NCI-H1105 (cell line): ENCODE measurements around the gene A2ML1.
"Not testable (repeated sequence)": the region's sequence is repeated elsewhere in the genome, so short reads cannot be mapped to it uniquely, and the experiment has no call there.

ENCODE experiments used
- DNase-seq: peaks from one replicate; lab custom pipeline; 2025; lab: John Stamatoyannopoulos, UW

A2ML1 gene

DNA sequence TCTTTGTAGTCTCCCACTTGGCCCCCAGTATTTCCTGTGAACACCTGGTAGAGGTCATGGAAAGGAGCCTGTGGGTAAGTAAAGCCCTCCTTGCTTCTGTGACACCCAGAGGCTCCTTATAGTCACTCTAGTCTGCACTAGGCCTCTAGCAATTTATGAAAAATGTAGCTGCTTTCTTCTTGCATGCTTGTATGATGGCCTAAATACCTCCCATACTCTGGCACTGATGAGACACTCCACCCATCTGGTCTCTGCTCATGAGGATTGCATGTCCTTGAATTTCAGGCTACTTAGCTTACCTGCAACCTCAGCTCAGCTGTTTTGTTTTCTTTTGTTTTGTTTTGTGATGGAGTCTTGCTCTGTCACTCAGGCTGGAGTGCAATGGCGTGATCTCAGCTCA is 4.6 kb upstream of the A2ML1 start:
- no peak for DNase-seq

DNA sequence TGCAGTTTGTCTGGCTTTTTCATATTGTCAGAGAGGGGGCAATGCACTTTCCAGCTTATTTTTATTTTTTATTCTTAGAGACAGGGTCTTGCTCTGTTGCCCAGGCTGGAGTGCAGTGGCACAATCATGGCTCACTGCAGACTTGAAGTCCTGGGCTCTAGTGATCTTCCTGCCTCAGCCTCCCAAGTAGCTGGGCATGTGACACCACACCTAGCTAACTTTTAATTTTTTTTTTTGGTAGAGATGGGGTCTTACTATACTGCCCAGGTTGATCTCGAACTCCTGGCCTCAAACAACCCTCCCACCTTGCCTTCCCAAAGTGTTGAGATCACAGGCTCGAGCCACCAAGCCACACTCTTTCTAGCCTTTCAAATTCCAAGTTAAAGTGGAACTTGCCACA is 3.9 kb upstream of the A2ML1 start:
- DNase-seq, result no peak

DNA sequence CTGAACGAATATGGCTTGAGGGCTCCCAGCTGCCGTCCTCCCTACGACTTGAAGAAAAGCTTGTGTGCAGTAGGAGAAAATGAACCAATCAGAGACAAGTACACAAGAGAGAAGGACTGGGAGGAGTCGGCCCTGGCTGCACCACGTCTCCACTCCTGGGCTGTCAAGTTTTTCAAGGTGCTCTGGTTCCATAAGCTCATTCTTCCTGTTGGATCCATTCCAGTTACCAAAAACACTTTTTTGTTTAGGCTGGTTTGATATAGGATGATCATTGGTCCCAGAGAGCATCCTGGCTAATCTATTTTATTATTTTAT is 2.8 kb upstream of the A2ML1 start:
- DNase-seq, result no peak

DNA sequence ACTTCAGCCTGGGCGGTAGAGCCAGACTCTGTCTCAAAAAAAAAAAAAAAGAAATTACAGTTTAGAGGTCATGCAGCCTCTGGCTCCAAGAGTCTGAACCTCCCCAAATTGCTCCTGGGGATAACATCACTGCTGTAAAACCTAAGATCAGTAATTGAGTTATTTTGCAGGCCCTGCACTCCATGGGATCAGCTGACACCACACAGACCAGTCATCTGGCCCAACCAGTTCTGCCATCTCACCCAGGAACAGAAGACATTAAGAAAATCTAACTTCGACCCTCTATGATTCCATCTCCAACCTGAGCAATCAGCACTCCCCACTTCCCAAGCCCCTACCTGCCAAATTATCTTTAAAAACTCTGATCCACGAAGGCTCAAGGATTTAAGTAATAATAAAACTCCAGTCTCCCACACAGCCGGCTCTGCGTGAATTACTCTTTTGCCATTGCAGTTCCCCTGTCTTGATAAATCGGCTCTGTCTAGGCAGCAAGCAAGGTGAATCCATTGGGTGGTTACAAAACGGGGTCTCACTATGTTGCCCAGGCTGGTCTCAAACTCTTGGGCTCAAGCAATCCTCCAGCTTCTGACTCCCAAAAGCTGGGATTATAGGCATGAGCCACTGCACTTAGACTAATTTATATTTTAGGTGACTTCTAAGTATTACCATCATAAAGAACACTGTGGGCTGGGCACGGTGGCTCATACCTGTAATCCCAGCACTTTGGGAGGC is 1.6 kb upstream of the A2ML1 start:
- DNase-seq, result not testable (repeated sequence)

DNA sequence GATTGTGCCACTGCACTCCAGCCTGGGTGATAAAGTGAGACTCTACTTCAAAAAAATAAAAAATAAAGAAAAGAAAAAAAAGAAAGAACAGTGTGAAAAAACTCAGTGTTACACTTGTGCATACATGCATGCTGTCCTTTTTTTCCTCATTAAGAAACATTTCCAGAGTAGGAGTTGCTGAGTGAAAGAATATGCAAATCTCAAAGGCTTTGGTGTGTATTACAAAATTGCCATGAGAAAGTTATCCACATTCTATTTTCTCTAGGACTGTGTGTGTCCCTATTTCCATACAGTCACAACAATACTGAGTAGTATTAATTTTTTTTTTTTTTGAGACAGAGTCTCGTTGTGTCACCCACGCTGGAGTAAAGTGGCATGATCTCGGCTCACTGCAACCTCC is 830 bp upstream of the A2ML1 start:
- no peak for DNase-seq

DNA sequence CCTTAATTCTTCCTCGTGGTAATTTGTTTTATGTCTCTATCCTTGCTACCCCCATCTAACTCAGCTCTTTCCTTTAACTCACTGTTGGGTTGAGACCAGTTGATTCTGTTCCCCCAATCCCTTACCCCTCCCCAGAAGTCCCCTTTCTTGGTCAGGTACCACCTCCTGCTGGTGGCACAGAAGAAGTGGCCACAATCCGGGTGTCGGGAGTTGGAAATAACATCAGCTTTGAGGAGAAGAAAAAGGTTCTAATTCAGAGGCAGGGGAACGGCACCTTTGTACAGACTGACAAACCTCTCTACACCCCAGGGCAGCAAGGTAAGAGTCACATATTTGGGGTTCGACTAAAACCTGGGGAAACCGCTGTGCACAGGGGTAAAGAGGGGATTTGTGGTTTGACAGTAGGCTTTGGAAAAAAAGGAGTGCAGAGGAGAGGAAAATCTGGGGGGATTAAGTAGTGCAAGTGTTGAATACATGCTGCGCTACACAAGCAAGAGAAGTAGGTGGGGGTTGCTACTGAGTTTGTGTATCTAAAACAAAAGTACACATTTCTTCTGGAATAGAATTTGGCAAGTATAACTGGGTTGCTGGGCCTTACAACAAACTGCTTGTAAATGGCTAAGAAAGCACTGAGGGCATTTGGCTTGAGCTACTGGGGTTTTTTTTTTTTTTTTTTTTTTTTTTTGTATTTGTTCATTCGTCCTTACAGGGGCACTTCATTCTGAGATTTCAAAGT is 1.3 kb downstream of the A2ML1 start:
- DNase-seq, result no peak

DNA sequence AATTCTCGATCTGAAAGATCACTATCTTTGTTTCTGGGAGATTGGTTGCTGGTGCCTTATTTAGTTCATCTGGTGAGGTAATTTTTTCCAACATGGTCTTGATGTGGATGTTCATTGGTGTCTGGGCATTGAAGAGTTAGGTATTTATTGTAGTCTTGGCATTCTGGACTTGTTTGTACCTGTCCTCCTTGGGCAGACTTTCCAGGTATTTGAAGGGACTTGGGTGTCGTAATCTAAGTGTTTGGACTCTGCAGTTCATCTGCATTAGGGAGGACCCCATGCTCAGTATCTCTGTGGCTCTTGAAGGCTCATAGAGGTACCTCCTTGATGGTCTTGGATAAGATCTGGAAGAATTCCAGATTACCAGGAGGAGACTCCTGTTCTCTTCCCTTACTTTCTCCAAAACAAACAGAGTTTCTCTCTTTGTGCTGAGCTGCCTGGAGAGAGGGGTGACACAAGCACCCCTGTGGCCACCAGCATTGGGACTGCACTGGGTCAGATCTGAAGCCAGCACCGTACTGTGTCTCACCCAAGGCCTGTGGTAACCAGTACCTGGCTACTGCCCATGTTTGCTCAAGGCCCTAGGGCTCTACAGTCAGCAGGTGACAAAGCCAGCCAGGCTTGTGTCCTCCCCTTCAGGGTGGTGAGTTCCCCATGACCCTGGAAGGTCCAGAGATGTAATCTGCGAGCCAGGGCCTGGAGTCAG is 5.3 kb downstream of the A2ML1 start:
- no peak for DNase-seq

DNA sequence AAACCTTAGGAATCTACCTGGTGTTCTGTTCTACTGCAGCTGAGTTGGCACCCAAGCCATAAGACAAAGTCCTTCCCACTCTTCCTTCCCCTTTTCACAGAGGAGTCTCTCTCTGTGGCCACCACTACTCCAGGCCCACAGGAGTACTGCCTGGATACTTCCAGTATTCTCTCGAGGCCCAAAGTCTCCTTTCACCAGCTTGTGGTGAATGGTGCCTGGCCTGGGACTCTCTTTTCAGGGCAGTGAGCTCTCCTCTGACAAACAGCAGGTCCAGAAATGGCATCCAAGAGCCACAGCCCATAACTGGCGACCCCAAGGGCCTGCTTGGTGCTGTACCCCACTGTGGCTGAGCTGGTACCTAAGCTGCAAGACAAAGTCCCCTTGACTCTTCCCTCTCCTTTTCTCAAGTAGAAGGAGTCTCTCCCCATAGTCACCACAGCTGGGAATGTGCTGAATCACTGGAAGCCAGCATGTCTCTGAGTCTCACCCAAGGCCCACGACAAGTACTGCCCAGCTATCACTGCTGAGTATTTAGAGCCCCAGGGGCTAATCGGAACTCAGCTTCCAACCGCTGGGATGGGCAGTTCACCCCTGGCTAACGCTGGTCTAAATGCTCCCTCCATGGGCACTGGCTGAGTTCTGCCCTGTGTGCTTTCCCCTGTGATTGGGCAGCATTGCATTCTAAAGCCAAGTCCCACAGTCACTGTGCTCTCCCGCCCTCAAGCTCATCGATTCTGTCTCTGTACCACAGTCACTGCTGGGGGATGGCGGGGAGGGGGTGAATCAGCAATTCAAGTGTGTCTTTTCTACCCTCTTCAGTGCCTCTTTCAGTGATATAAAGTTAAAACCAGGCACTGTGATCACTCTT is 6.1 kb downstream of the A2ML1 start:
- no peak for DNase-seq

DNA sequence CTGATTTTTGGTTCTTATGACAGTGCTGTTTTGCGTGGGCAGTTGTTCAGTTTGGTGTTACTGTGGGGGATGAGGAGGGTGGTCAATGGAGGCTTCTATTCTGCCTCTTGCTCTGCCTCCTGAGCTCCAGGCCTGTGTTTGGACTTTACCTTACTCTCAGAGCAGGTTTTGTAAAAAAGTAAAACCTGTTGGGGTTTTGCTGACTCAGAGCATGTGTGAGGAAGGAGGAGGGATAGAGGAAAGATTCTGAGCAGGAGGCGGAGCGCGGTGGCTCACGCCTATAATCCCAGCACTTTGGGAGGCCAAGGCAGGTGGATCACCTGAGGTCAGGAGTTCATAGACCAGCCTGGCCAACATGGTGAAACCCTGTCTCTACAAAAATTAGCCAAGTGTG is 6.7 kb downstream of the A2ML1 start:
- DNase-seq, result no peak

DNA sequence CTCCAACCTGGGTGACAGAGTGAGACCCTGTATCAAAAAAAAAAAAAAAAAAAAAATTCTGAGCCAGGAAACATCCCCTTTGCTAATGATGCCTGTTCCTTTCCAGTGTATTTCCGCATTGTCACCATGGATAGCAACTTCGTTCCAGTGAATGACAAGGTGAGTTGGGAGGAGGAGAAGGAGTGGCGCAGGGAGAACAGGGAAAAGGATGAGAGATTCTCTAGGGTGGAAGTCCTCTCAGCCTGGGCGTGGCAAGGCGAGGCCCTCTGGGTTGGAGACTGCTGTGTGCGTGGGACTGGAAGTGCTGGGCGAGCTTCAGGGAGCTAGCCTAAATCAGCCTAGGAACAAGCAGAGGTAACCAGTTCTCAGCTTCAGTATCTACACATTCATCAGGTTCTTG is 7.2 kb downstream of the A2ML1 start:
- no peak for DNase-seq

DNA sequence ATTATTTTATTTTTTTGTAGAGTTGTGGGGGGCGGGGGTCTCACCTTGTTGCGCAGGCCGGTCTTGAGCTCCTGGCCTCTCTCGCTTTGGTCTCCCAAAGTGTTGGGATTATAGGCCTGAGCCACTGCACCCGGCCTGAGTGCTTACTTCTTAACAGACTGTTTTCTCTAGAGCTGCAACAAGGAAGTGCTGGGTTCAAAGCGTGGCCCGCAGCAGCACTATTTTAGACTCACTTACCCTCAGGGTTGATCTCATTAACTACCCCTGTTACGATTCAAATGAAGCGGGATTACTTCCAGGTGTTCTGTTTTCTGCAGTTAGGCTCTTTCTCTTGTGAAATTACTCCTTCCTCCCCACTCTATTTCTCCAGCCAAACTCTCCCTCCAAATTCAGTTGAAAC is 8.7 kb downstream of the A2ML1 start:
- no peak for DNase-seq

DNA sequence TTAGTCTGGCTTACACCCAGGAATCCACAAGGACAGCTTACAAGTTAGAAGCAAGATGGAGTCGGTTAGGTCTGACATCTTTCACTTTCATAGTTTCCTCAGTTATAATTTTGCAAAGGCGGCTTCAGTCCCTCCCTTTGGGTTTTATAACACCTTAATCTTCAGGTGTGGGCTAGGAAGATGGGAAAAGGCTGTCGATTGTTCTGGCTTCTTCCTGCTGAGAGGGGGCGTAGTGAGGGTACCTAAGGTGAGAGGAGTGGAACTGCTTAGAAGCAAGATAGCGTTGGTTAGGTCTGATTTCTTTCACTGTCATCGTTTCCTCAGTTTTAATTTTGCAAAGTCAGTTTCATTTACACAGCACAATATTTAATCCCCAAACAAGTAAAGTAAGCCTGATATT is 10.1 kb downstream of the A2ML1 start:
- no peak for DNase-seq

DNA sequence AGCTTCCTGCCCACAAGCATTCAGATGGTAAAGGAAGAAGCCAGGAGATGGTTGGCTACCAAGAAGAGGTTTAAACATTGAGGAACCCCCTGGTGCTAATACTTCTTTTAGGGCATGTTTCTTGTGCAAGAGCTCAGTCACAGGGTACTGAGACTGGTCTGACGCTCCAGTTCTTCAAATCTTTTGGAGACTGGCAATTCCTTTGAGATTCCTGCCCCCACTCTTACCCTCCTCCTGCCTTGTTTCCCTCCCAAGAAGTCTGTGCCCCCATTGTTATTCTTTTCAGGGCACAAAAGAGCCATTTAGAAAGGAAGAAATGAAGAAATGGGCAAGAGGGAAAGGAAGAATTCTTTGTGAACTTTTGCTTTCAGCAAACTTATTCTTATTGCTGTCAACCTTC is 11.8 kb downstream of the A2ML1 start:
- DNase-seq, result no peak

DNA sequence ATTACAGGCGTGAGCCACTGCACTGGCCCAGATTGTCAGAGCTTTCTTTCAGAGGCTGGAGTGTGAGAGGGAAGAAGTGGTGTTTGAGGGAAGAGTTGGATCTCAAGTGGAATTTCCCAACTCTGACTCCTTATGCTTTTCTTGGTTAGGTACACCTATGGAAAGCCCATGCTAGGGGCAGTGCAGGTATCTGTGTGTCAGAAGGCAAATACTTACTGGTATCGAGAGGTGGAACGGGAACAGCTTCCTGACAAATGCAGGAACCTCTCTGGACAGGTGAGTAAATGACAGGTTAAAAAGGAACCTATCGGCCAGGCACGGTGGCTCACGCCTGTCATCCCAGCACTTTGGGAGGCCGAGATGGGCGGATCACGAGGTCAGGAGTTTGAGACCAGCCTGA is 14.9 kb downstream of the A2ML1 start:
- DNase-seq, result no peak

DNA sequence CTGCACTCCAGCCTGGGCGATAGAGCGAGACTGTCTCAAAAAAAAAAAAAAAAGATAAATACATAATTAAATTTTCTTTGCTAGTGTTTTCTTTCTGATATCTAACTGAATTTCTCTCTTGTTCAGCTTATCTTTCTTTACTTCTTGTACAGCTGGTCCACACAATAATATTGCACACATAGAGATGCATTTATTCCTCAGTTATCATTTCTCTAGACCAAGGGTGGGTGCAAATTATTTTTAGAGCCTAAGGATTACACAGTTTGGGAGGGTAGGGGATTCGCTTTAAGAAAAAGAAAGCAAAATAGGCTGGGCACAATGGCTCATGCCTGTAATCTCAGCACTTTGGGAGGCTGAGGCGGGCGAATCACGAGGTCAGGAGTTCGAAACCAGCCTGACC is 17.9 kb downstream of the A2ML1 start:
- DNase-seq, result no peak

DNA sequence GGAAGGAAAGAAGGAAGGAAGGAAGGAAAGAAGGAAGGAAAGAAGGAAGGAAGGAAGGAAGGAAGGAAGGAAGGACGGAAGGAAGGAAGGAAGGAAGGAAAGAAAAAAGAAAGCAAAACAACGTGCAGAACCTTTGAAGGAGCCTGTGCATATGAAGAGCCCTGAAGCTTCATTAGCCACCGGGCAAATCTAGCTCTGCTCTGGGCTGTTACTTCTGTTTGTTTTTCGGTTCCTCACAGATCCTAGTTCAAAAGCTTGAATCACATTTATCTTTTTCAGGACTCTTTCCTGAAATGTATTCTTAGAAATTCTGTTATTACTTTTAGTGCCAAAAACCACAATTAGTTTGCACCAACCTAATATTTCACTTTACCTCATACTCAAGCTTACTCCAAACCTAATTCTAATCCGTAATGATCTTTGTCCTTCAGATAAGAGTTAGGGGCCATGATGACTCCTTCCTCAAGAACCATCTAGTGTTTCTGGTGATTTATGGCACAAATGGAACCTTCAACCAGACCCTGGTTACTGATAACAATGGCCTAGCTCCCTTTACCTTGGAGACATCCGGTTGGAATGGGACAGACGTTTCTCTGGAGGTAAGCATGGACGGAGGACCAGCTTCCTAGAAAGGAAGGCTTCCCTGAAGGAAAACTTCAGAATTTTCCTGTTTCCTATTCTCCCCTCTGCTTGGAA is 18.7 kb downstream of the A2ML1 start:
- no peak for DNase-seq

DNA sequence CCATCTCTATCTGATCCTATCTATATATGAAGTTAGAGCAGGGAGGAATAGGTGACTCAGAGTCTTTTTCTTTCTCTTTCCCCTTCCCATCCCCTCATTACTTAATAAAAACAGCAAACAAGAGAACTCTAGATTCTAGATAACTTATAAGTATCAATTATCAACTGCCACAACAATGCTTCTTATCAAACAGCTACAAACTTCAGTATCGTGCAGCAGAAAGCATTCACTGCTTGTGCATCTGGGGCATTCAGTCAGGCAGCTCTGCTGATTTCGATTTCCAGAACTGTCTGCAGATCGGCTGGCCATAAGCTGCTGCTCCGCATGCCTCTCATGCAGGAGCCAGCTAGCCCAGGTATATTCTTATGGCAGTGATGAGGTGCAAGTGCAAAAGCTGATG is 19.4 kb downstream of the A2ML1 start:
- no peak for DNase-seq

DNA sequence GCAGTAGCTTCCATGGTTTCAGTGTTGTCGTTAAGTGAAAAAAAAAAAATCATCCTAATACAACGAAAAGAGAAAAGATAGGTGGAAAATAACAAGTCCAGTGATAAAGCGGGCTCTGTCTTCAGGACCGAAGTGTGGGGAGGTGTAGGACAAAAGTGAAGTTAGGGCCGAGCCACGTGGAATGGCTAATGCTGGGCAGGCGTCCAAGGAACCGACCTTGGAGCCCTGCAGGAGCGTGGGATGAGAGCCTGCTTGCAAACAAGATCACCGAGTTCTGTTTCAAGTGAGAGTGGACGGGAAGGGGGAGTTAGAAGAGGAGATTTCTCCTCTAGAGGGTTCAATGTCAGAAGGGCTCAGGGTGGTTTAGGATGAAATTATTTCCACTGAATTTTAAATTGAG is 22.2 kb downstream of the A2ML1 start:
- DNase-seq, result no peak

DNA sequence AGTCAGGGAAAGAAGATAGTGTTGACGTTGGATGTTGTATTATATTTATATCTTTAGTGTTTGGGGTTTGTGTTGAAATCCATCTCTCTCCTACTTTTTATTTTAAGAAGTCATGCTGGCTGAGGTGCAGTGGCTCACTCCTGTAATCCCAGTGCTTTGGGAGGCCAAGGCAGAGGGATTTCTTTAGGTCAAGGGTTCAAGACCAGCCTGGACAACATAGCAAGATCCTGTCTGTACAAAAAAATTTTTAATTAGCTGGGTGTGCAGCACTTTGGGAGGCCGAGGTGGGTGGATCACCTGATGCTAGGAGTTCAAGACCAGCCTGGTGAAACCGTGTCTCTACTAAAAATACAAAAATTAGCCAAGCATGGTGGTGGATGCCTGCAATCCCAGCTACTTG is 23.9 kb downstream of the A2ML1 start:
- no peak for DNase-seq

DNA sequence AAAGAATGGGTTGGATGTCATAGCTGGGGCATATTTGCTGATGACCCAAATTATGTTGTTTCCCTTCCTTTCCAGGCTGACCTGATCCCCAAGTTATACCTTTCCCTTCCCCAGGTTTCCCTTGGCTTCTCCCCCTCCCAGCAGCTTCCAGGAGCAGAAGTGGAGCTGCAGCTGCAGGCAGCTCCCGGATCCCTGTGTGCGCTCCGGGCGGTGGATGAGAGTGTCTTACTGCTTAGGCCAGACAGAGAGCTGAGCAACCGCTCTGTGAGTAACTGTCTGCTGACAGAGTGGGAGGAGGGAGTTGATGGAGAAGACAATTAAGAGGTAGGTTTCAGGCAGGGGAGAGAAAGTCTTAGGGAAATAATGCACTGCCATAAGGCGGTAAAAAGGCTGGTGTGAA is 25.0 kb downstream of the A2ML1 start:
- DNase-seq, result no peak

DNA sequence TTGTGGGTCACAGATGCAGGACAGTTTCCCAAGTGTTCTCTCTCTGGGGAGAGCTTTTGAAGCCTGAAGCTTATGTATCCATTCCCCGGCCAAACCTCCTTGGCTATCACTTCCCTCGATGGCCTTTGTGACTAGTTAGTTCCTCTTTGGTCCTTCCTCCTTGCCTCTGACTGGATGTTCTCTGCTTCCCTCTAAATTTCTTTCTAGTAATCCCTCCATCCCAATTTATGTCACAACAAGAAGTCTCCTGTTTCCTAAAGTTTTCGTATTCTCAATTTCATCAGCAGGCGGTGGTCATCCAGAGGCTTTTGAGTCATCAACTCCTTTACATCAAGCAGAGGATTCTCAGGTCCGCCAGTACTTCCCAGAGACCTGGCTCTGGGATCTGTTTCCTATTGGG is 27.5 kb downstream of the A2ML1 start:
- DNase-seq, result no peak

DNA sequence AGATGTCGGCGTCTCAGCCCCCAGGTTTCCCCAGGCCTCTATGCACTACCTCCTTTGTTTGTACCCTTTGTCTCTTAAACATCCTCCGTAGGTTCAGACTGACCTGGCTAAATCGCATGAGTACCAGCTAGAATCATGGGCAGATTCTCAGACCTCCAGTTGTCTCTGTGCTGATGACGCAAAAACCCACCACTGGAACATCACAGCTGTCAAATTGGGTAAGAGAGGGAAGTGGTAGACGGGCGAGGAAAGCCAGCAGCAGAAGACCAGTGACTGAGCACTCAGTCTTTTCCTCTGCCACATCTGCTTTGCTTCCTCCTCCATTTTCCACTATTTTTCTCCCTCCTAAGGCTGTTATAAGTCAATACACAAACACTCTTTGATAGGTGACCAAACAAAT is 29.7 kb downstream of the A2ML1 start:
- no peak for DNase-seq
